GM21447 (cell line): ENCODE results near the gene CXADR.

ENCODE experiments used
- ATAC-seq: cut with Tn5 transposase; IDR thresholded peaks from one replicate; pipeline ENCODE4 v1.9.1; 2021; ENCODE audit not compliant: unreplicated experiment

The CXADR gene

GRCh38 chr21:17585875-17586450, 73.1 kb downstream of the CXADR start:
- ATAC-seq, result peak; percentile 65

- no peak for ATAC-seq
Observed at GRCh38 chr21:17590430-17590829, 77.6 kb downstream of the CXADR start.

- ATAC-seq, result no peak
Observed at GRCh38 chr21:17597680-17598079, 84.8 kb downstream of the CXADR start.

DNA sequence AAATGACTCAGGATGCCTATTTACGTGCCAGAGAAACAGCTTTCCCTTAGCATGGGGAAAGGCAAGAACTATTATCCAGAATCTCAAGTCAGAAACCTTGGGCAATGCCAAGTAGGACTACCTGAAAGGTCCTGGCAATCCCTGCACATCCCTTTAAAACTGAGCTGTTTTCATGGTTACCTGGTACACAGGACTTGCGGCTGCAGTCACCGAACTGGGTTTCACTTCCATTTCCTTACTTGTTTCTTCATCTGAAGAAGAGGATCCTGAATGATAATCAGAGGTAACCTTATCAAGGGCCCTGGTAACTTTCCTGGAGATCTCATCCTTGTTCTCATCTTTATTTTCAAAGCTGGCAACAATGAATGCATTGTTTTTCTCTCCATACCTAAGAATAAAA, 85.6 kb downstream of the CXADR start:
- peak; percentile 78 for ATAC-seq

DNA sequence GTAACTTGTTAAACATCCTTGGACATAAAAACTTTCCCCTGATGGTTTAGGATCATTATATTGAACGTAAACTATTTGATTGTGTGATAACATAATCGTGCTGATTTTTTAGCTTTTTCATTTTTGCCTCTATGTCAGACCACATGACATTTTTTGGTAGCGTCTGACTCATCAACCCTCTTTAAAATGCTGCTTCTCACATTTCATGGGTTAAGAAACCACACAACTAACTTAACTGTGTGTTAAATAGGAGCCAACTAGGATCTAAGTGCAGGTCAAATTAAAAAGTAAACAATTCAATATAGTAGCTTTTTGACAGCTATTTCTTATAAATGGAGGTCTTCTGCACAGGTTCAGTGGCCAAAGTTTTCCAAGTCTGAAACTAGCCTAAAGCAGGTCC, 90.0 kb downstream of the CXADR start:
- no peak for ATAC-seq

GRCh38 chr21:17607684-17608083, 94.8 kb downstream of the CXADR start:
- no peak for ATAC-seq

GRCh38 chr21:17609681-17610080, 96.8 kb downstream of the CXADR start:
- no peak for ATAC-seq

GRCh38 chr21:17610911-17611310, 98.1 kb downstream of the CXADR start:
- ATAC-seq, result no peak

- ATAC-seq, result peak; percentile 58
Observed at GRCh38 chr21:17611414-17612022, 98.7 kb downstream of the CXADR start.

DNA sequence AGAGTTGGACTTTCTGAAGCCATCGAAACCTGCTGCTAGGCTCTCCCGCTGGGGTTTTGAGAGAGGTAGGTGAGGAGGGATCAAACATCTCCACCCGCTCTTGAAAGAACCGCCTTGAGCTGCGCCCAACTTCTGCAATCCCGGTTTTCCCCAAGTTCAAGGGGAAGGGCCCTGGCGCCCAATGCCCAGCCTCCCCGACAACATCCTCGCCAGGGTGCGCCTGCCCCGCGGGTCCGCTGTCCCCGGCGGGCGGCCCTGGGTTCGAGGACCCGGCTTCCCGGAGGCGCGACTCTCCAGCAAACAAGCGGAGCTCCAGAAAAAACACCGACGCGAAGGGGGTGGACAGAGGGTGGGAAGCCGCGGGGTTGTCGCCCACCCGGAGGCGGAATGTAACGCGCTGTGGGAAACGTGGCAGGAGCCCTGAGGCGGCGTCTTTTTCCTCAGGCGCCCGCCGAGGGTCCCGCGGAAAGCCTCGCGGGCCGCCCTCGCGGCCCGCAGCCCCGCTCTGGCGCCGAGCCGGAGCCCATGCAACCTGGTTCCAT, 99.3 kb downstream of the CXADR start:
- ATAC-seq, result peak; percentile 17

- ATAC-seq, result peak; percentile 69
Observed at GRCh38 chr21:17612565-17613241, 99.9 kb downstream of the CXADR start, which contains the start of gene BTG3. Gene BTG3 (minus strand): TSS chr21:17612901. CDS start chr21:17609144, 3,757 bp downstream.

DNA sequence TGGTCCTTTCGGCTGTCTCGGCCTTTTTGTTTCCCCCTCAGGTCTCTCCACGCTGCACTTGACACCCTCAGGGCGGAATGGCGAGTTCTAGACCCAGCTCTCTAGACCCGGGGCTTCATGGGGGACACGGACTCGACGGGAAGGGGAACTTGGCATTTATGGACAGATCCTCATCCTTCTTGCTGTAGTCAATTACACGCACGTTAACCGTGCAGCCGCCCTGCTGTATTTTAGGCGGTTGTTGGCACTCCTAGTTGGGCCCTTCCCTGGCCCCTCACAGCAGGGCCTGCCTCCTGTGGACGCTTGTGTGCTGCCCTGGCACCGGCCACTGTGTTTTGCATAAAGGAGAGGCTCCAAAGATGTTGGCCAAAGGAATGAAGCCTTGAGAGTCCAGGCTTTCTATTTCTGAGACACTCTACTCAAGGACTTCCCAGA, 100.4 kb downstream of the CXADR start:
- no peak for ATAC-seq

DNA sequence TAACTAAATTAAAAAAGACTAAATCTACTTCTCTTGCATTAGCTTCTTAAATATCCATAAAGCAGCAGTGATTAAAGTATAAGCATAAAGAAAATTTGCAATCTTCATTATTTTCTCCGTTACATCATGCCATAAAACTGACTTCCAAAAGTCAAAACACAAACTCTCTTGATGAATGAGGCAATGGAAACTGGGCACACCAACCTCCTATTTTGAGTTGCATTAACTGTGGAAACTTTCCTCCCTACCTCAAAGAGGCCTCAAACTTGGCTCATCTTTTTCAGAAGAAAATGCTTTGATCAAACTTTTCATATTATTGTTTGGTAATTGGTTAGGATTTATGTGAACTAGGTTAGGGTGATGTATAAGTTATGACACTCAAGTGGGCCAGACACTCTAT, 104.0 kb downstream of the CXADR start:
- no peak for ATAC-seq

GRCh38 chr21:17622018-17622417, 109.2 kb downstream of the CXADR start:
- ATAC-seq, result no peak

GRCh38 chr21:17631195-17631594, 118.4 kb downstream of the CXADR start:
- no peak for ATAC-seq

DNA sequence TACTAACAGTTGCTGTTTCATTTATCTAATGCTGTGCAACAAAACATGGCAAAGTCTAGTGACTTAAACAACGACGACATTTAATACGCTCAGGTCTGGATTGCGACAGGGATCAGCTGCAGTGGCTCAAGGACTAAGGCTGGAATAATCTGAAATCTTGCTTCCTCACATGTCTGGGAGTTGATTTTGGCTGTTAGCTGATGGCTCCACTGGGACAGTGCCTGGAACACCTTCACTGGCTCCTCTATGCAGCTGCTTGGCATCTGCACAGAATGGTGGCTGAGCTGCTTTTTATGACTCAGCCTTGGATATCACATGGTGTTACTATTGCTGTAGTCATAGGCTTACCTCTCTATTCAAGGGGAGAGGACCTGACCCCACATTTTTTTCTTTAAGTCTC, 123.9 kb downstream of the CXADR start:
- ATAC-seq, result no peak

- no peak for ATAC-seq
Observed at GRCh38 chr21:17640821-17641220, 128.0 kb downstream of the CXADR start.
